CD14-positive monocyte (primary cell): ENCODE measurements around the gene CNTN6. TPM values are rescaled to one million over a fixed set of nuclear protein-coding genes. Genes with fewer than 3 reads are reported as not detected.

Source experiments
- DNase-seq, 3 donors: peaks; one replicate each; pipeline ENCODE4 v3.0.0-alpha.2; 2011 to 2022
- H2AFZ ChIP-seq: 2 replicates; pipeline ENCODE4 v1.6.0; 2012; ENCODE audit warnings: mild to moderate bottlenecking, low read depth, low read length, inconsistent platforms; ENCODE audit not compliant: insufficient read depth, poor library complexity, severe bottlenecking
- H3K27ac ChIP-seq, 2 donors: 1 replicate in 1 of 2; 2 replicates in 1 of 2; pipeline ENCODE4 v1.5.1; 2012 to 2013; ENCODE audit warnings: low read length in 2 of 2, control low read depth in 1 of 2, inconsistent platforms in 1 of 2, low read depth in 1 of 2, mild to moderate bottlenecking in 1 of 2
- H3K27me3 ChIP-seq, 2 donors: one replicate each; pipeline versions ENCODE4 v1.6.0 to v1.6.1; 2011 to 2013; ENCODE audit warnings: low read length in 2 of 2; ENCODE audit not compliant: control insufficient read depth in 2 of 2, insufficient read depth in 2 of 2
- H3K36me3 ChIP-seq, 2 donors: replicated peaks in 1 of 2; 1 replicate in 1 of 2; 2 replicates in 1 of 2; pipeline versions ENCODE4 v1.5.1 to v1.6.1; 2012 to 2013; ENCODE audit warnings: low read length in 2 of 2, control low read depth in 1 of 2, inconsistent platforms in 1 of 2, mild to moderate bottlenecking in 1 of 2; ENCODE audit not compliant: insufficient read depth in 2 of 2, control insufficient read depth in 1 of 2
- H3K4me1 ChIP-seq, 2 donors: 1 replicate in 1 of 2; 2 replicates in 1 of 2; pipeline versions ENCODE4 v1.5.1 to v1.6.1; 2012 to 2013; ENCODE audit warnings: low read length in 2 of 2, control low read depth in 1 of 2, inconsistent platforms in 1 of 2, mild to moderate bottlenecking in 1 of 2, moderate library complexity in 1 of 2; ENCODE audit not compliant: insufficient read depth in 2 of 2, control insufficient read depth in 1 of 2
- H3K4me2 ChIP-seq: replicated peaks from 2 replicates; pipeline ENCODE3; 2012; ENCODE audit warnings: low read length, moderate library complexity, mild to moderate bottlenecking; ENCODE audit not compliant: poor library complexity, severe bottlenecking; ENCODE audit errors: extremely low read depth
- H3K4me3 ChIP-seq, 3 experiments: fragments of 200-600 bp in 1 of 3; sonication (generic) in 1 of 3; replicated peaks in 1 of 3; 1 replicate in 2 of 3; 2 replicates in 1 of 3; pipeline ENCODE4 v1.5.1; 2011 to 2013; ENCODE audit warnings: low read length in 3 of 3, mild to moderate bottlenecking in 3 of 3, control low read depth in 2 of 3, low read depth in 2 of 3, inconsistent platforms in 1 of 3, moderate library complexity in 1 of 3
- H3K79me2 ChIP-seq: 2 replicates; pipeline ENCODE4 v1.6.0; 2012; ENCODE audit warnings: mild to moderate bottlenecking, control low read depth, inconsistent platforms, low read length, moderate library complexity; ENCODE audit not compliant: insufficient read depth
- H3K9ac ChIP-seq: 2 replicates; pipeline ENCODE4 v1.6.0; 2017; ENCODE audit warnings: low read length, mild to moderate bottlenecking; ENCODE audit not compliant: insufficient read depth, poor library complexity, severe bottlenecking
- H3K9me3 ChIP-seq, 2 donors: replicated peaks in 1 of 2; 1 replicate in 1 of 2; 2 replicates in 1 of 2; pipeline versions ENCODE4 v1.5.1 to v1.6.1; 2012 to 2013; ENCODE audit warnings: low read length in 2 of 2, control low read depth in 1 of 2; ENCODE audit not compliant: control insufficient read depth in 1 of 2, insufficient read depth in 1 of 2
- H4K20me1 ChIP-seq: 2 replicates; pipeline ENCODE4 v1.6.0; 2012; ENCODE audit warnings: mild to moderate bottlenecking, low read length, control low read depth, moderate library complexity; ENCODE audit not compliant: insufficient read depth
- H3K27ac Mint-ChIP-seq, 7 donors: one replicate each; pipeline ENCODE4 v1.8.0; 2020; ENCODE audit warnings: mild to moderate bottlenecking in 7 of 7, mixed read lengths in 7 of 7, moderate library complexity in 6 of 7, inconsistent platforms in 2 of 7
- H3K27me3 Mint-ChIP-seq, 3 donors: one replicate each; pipeline ENCODE4 v1.8.0; 2021 to 2022; ENCODE audit warnings: low read depth in 3 of 3, mild to moderate bottlenecking in 3 of 3, mixed read lengths in 3 of 3, moderate library complexity in 3 of 3, inconsistent platforms in 1 of 3
- H3K36me3 Mint-ChIP-seq, 2 donors: one replicate each; pipeline ENCODE4 v1.8.0; 2020; ENCODE audit warnings: mixed read lengths in 2 of 2, inconsistent platforms in 1 of 2, mild to moderate bottlenecking in 1 of 2
- H3K4me1 Mint-ChIP-seq: one replicate; pipeline ENCODE4 v1.8.0; 2020; ENCODE audit warnings: mild to moderate bottlenecking, mixed read lengths
- H3K4me3 Mint-ChIP-seq, 2 donors: one replicate each; pipeline ENCODE4 v1.8.0; 2020; ENCODE audit warnings: mild to moderate bottlenecking in 2 of 2, mixed read lengths in 2 of 2, moderate library complexity in 1 of 2
- H3K9me3 Mint-ChIP-seq, 7 donors: one replicate each; pipeline ENCODE4 v1.8.0; 2020 to 2022; ENCODE audit warnings: mixed read lengths in 7 of 7, mild to moderate bottlenecking in 6 of 7, moderate library complexity in 6 of 7, inconsistent platforms in 2 of 7
- WGBS: methylation state at CpG from one replicate; pipeline ENCODE4 v1.1.5; 2013; ENCODE audit warnings: missing lambda C conversion rate; ENCODE audit not compliant: insufficient coverage; 5-methylcytosine and 5-hydroxymethylcytosine counted together
- intact Hi-C, 2 donors: fragments of 100-400 bp; cut with micrococcal nuclease; formaldehyde crosslinking; loops; one replicate each; pipeline versions ENCODE4 v1.15.0 to v1.15.1; 2023
- polyA plus RNA-seq, 3 donors: library from polyadenylated mRNA; depleted of rRNA in 1 of 3; unstranded in 2 of 3; stranded (reverse) in 1 of 3; fragments of 300-500 nt in 2 of 3; fragments of >200 nt in 1 of 3; fragmentation: Illumina TruSeq in 2 of 3; gene quantifications; 1 replicate in 2 of 3; 2 replicates in 1 of 3; pipeline ENCODE4 v1.2.3, GENCODE V29; 2012 to 2021
- TF ChIP-seq, protein P1 (sequence below): fragments of 200-600 bp; IDR thresholded peaks from one replicate; pipeline ENCODE4 v1.8.0; 2022; ENCODE audit warnings: antibody characterized with exemption, mild to moderate bottlenecking

The CNTN6 gene
- polyA plus RNA-seq, 3 donors = not detected

DNA sequence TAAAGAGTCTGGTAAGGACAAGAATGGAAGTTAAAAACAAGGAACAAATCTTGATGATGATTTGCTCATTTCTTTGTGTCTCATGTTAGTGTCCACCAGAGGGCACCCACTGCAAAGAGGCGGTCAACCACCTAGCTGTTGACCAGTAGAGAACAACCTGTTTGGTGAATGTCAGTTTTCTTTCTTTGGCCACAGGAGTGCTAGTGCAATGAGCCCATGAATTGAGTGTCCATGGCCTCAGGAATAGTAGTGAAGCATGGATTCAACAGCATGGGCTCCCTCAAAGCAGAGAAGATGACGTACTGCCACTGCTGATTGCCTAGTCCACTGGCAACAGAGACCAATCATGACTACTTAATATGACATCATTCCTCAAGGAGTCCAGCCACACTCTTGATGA is 10.7 kb upstream of the CNTN6 start:
- Histone ChIP-seq H3K9me3 (no peaks in the 10 kb centered on the region), H3K27me3 (no peaks in the 10 kb centered on the region), H3K27ac (no peak overlapping the region), H3K4me2 (no peak overlapping the region), H3K4me3 (no peak overlapping the region), H4K20me1 (no peaks in the 10 kb centered on the region), H3K36me3 (no peaks in the 10 kb centered on the region), H3K79me2 (no peaks in the 10 kb centered on the region), H3K4me1 (no peaks in the 10 kb centered on the region), H2AFZ (no peak overlapping the region), H3K9ac (no peak overlapping the region)
- Mint-ChIP-seq H3K27me3 (no peaks in the 10 kb centered on the region), H3K36me3 (no peaks in the 10 kb centered on the region), H3K4me3 (no peak overlapping the region), H3K4me1 (no peaks in the 10 kb centered on the region), H3K27ac (no peak overlapping the region), H3K9me3 (peaks cover 0 to 2% (median 0%) of the 10 kb centered on the region in 7 donors)
- no peak for DNase-seq
- WGBS = 50% methylated on average over 1 of the region's 2 CpGs
- TF ChIP-seq, protein P1, sequence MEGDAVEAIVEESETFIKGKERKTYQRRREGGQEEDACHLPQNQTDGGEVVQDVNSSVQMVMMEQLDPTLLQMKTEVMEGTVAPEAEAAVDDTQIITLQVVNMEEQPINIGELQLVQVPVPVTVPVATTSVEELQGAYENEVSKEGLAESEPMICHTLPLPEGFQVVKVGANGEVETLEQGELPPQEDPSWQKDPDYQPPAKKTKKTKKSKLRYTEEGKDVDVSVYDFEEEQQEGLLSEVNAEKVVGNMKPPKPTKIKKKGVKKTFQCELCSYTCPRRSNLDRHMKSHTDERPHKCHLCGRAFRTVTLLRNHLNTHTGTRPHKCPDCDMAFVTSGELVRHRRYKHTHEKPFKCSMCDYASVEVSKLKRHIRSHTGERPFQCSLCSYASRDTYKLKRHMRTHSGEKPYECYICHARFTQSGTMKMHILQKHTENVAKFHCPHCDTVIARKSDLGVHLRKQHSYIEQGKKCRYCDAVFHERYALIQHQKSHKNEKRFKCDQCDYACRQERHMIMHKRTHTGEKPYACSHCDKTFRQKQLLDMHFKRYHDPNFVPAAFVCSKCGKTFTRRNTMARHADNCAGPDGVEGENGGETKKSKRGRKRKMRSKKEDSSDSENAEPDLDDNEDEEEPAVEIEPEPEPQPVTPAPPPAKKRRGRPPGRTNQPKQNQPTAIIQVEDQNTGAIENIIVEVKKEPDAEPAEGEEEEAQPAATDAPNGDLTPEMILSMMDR = no peak
- intact Hi-C loops = no loop called here

DNA sequence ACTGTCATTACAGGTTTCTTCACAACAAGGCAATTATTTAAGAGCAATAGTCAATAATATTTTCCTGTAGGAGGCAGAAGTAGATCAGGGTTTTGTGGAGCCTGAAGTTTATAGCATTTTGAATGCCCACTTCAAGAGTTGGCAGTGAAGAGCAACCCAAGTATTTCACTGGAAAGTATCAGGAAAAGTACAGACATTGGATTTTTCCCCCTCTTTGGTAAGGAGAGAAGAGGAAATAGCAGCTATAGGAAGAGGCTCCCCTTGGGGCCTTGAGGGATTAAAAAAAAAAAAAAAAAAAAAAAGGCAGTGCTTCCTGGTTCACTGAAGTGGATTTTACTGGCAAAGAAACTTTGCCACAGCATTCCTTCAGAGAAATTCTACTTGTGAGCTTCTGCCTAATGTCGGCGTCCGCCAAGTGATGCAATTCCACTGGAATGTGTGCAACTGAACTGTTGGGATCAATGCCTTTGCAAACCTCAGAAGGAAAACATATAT is 5.7 kb upstream of the CNTN6 start:
- Histone ChIP-seq H3K79me2 (no peaks in the 10 kb centered on the region), H3K27ac (no peak overlapping the region), H3K27me3 (no peaks in the 10 kb centered on the region), H3K4me3 (no peak overlapping the region), H3K9ac (no peak overlapping the region), H4K20me1 (no peaks in the 10 kb centered on the region), H2AFZ (no peak overlapping the region), H3K9me3 (no peaks in the 10 kb centered on the region), H3K4me2 (no peak overlapping the region), H3K4me1 (no peaks in the 10 kb centered on the region), H3K36me3 (no peaks in the 10 kb centered on the region)
- H3K36me3 Mint-ChIP-seq = no peaks in the 10 kb centered on the region
- intact Hi-C loops = no loop called here
- no peak overlapping the region for H3K4me3 Mint-ChIP-seq
- TF ChIP-seq, protein P1 = no peak
- H3K27me3 Mint-ChIP-seq = no peaks in the 10 kb centered on the region
- H3K9me3 Mint-ChIP-seq = peaks cover 0 to 2% (median 0%) of the 10 kb centered on the region in 7 donors
- H3K4me1 Mint-ChIP-seq = no peaks in the 10 kb centered on the region
- no peak overlapping the region for H3K27ac Mint-ChIP-seq
- WGBS = 17% methylated on average over 1 of the region's 3 CpGs
- DNase-seq = no peak
